Esophagus (tissue), 2 donors: ENCODE results near the gene PDE1A. TPM values are rescaled to one million over a fixed set of nuclear protein-coding genes. Genes with fewer than 3 reads are reported as not detected.

Source experiments
- H3K27ac ChIP-seq, 2 donors: one replicate each; pipeline ENCODE4 v1.5.1; 2013; ENCODE audit warnings: low read depth in 2 of 2, mild to moderate bottlenecking in 2 of 2, inconsistent platforms in 1 of 2, low read length in 1 of 2, moderate library complexity in 1 of 2
- H3K27me3 ChIP-seq, 2 donors: one replicate each; pipeline ENCODE4 v1.6.1; 2013; ENCODE audit warnings: low read length in 2 of 2, control low read depth in 1 of 2, mild to moderate bottlenecking in 1 of 2; ENCODE audit not compliant: insufficient read depth in 2 of 2, control insufficient read depth in 1 of 2
- H3K36me3 ChIP-seq, 2 donors: one replicate each; pipeline ENCODE4 v1.6.1; 2013; ENCODE audit warnings: low read length in 1 of 2; ENCODE audit not compliant: control insufficient read depth in 2 of 2, insufficient read depth in 2 of 2
- H3K4me1 ChIP-seq, 2 donors: one replicate each; pipeline ENCODE4 v1.6.1; 2013; ENCODE audit warnings: low read length in 1 of 2; ENCODE audit not compliant: control insufficient read depth in 2 of 2, insufficient read depth in 2 of 2
- H3K4me3 ChIP-seq, 2 donors: one replicate each; pipeline ENCODE4 v1.5.1; 2013; ENCODE audit warnings: low read length in 2 of 2, mild to moderate bottlenecking in 2 of 2, low read depth in 1 of 2, moderate library complexity in 1 of 2
- H3K9me3 ChIP-seq, 2 donors: one replicate each; pipeline ENCODE4 v1.6.1; 2013; ENCODE audit warnings: mild to moderate bottlenecking in 2 of 2, low read depth in 1 of 2, low read length in 1 of 2, moderate library complexity in 1 of 2; ENCODE audit not compliant: control insufficient read depth in 2 of 2, insufficient read depth in 1 of 2
- WGBS, 2 donors: extraction: QIAGEN DNeasy Blood & Tissue Kit; methylation state at CpG; one replicate each; pipeline ENCODE4 v1.1.7; 2013; 5-methylcytosine and 5-hydroxymethylcytosine counted together
- polyA plus RNA-seq, 2 donors: library from polyadenylated mRNA; stranded (reverse); fragments of 200-250 nt; gene quantifications; one replicate each; pipeline ENCODE4 v1.2.3, GENCODE V29; 2013
- donor health status: healthy with polysubstance abuse.
- donor health status: Bipolar disorder and iron deficiency.

PDE1A gene
- polyA plus RNA-seq, 2 donors, result 0.94 to 0.96 TPM

DNA sequence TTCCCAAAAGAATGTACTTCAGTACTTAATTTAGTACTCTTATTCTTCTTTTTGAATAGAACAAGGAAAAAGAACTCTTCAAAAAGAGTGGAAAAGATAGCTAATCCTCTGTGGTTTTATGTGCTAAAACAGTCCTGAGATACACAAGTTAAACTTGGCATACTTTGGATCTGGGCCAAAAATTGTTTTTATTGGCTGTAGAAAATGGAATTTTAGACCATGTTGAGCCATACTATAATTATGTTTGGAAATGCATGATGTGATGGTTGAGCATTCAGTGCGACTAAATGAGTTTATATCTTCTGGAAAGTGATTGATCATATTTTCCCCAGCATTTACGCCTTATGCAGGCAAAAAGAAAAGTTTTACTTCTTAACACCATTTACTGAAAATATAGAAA lies 18.0 kb upstream of the PDE1A start:
- WGBS, 2 donors, result 76 to 78% methylated on average over 2 of the region's 2 CpGs
- Histone ChIP-seq H3K36me3 (no peaks in the 10 kb centered on the region), H3K9me3 (no peaks in the 10 kb centered on the region), H3K27ac (no peak overlapping the region), H3K4me1 (no peaks in the 10 kb centered on the region), H3K4me3 (no peak overlapping the region), H3K27me3 (no peaks in the 10 kb centered on the region)

DNA sequence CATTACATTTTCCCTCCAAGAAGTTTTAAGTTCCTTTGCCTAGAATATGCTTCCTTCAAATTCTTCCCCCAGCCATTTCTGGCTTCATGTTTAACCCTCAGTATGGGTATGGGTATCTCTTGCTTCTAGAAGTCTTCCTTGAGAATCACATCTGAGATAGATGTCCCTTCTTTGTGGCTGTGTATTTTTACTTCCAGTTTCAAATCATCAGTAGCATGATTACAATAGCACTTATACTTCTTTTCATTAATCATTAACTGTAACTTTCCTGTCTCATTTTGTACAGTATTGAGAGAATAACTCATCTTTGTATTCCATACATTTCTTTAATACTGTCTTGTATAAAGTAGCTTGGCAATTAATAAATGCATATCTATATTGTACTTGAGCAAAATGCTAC lies 17.3 kb upstream of the PDE1A start:
- Histone ChIP-seq H3K4me1 (no peaks in the 10 kb centered on the region), H3K4me3 (no peak overlapping the region), H3K36me3 (no peaks in the 10 kb centered on the region), H3K9me3 (no peaks in the 10 kb centered on the region), H3K27me3 (no peaks in the 10 kb centered on the region), H3K27ac (no peak overlapping the region)

DNA sequence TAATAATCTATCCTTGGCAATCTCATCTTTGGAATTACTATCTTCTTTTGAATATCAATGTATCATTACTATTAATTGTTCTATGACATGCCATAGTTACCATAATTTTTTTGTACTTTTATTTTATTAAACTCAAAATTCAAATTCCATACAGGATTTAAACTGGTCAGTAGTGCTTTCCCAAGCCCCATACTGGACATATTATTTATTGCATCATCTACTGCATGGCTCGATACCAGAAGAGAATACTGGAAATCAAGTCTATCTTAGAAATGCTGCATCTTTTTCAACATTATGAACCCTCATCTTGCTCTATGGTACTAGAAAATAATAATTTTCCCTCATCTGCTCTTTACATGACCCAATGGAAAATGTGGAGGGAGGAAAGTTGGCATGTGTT lies 9.4 kb upstream of the PDE1A start:
- no peaks in the 10 kb centered on the region for H3K9me3 ChIP-seq
- WGBS, 2 donors, result 86 to 93% methylated on average over 1 of the region's 1 CpG
- no peak overlapping the region for H3K27ac ChIP-seq
- H3K27me3 ChIP-seq, result no peaks in the 10 kb centered on the region
- peaks cover 0 to 2% of the 10 kb centered on the region in 2 donors for H3K4me1 ChIP-seq
- H3K36me3 ChIP-seq, result no peaks in the 10 kb centered on the region
- H3K4me3 ChIP-seq, result no peak overlapping the region

DNA sequence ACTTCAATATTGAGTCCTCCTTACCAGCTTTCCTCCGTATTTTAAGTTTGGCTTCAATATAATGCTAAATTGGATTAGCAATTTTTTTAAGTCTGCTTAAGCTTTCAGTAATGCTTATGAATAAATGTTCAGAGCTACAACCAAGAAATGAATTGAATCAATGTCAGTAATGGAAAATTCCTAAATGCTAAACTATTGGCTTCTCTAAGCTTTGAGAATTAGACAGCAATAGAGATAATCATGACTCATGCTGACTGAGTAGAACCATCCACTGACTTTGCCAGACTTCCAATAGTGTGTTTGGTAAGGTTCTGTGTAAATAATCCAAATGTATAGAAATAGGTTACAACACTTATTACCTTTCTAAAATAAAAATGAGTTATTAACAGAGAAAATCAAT lies 8.9 kb upstream of the PDE1A start:
- WGBS, 2 donors, result 38 to 68% methylated on average over 1 of the region's 1 CpG
- no peaks in the 10 kb centered on the region for H3K27me3 ChIP-seq
- H3K4me3 ChIP-seq, result no peak overlapping the region
- H3K36me3 ChIP-seq, result no peaks in the 10 kb centered on the region
- H3K9me3 ChIP-seq, result no peaks in the 10 kb centered on the region
- no peak overlapping the region for H3K27ac ChIP-seq
- H3K4me1 ChIP-seq, result peaks cover 0 to 2% of the 10 kb centered on the region in 2 donors

DNA sequence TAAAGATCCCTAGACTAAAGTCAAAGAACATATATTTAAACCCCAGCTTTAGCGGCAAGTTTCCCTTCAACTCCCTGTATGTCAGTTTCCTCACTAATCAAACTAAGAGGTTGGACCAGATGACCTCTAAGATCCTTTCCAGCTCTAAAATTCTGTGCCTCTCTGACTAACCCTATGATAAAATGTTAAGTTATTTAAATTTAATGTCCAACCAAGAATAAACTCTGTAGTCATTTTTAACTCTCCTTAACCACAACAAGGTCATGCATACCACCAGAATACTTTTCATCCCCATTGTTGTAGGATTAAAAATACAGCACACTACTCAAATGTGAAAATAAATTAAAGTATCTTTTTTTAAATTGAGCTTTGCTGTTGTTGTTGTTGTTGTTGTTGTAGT lies 5.2 kb upstream of the PDE1A start:
- Histone ChIP-seq H3K27ac (no peak overlapping the region), H3K36me3 (no peaks in the 10 kb centered on the region), H3K9me3 (no peaks in the 10 kb centered on the region), H3K27me3 (no peaks in the 10 kb centered on the region), H3K4me3 (no peak overlapping the region), H3K4me1 (peaks cover 0 to 2% of the 10 kb centered on the region in 2 donors)
- WGBS, 2 donors, result 93 to 97% methylated on average over 1 of the region's 1 CpG

DNA sequence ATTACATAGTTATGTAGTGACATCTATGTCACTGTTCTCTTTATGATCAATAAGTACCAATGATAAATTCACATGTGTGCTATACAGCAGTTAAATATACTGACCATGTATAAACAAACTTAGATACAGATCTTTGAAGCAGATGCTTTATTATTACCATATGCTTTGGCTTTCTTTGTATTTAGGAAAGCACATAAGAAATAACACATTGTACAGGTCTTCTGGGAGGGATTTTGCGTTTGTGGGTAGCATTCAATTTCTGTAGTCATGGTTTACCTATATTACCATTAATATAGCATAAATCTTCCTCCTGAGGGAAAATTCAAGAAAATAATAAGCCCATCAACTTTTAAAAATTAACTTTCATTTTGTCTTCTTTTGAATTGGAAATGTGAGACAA lies 1.6 kb upstream of the PDE1A start:
- Histone ChIP-seq H3K4me1 (no peaks in the 10 kb centered on the region), H3K27ac (no peak overlapping the region), H3K4me3 (no peak overlapping the region), H3K27me3 (no peaks in the 10 kb centered on the region), H3K9me3 (no peaks in the 10 kb centered on the region), H3K36me3 (no peaks in the 10 kb centered on the region)
- 85 to 94% methylated on average over 1 of the region's 1 CpG for WGBS, 2 donors

DNA sequence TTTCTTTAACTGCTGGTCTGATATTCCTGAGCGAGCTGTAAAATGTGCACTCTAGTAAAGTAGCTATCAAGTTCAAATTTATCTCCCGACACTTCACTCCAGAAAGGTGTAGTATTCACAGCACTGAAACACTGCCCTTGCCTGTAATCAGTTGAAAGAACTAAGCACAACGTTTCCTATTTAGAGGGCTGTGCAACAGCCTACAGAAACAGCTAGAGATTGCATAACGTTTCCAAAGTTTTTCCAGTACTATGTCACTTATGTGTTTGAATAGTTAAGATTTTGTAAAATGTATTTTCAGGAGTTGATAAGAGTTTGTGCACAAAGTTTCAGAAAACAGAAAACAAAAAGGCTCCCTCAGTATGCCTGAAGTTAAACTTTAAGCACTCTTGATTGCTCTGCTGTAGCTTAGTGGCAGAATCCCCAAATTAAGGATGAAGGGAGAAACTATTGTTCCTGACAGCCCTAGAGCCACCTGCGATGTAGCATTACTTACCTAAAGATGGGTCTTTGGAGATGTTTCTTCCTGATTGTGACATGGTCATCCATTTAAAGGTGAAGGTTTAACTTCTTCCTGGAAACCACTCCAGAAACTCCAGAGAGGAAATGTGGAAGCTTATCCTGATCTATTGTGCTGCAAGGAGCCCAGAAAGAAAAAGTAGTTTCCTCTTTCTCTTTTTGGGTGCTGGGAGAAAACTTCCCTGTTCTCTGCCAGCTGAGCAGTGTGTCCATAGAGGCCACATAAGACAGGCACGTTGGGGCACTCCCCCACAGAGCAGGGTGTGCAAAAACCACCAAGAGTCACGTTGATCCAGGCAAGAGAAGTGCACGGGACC lies 536 bp downstream of the PDE1A start:
- H3K36me3 ChIP-seq, result no peaks in the 10 kb centered on the region
- peak overlapping the region; percentile 24 to 31 for H3K4me3 ChIP-seq
- no peaks in the 10 kb centered on the region for H3K27me3 ChIP-seq
- no peaks in the 10 kb centered on the region for H3K4me1 ChIP-seq
- H3K27ac ChIP-seq, result peak overlapping the region; percentile 42 to 47
- 17 to 19% methylated on average over 8 of the region's 8 CpGs for WGBS, 2 donors
- no peaks in the 10 kb centered on the region for H3K9me3 ChIP-seq

DNA sequence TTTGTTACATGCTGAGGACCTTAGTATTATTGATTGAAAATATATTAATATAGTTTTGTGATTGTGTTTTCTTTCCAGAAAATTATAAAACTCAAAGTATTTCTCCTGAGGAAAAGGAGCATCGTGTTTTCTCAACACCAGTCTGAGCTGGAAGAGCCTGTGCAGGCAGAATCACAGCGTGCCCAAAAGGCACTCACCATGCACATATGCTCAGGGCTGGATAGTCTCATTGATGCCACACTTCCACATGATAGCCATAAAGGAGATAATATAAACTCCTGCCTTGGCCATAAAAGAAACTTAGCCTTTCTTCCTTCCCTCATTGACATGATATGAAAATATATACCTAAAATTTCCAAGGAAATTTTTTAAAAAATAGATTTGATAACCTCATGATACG lies 4.0 kb downstream of the PDE1A start:
- Histone ChIP-seq H3K27ac (no peak overlapping the region), H3K4me1 (no peaks in the 10 kb centered on the region), H3K27me3 (no peaks in the 10 kb centered on the region), H3K36me3 (no peaks in the 10 kb centered on the region), H3K4me3 (no peak overlapping the region), H3K9me3 (no peaks in the 10 kb centered on the region)
- WGBS, 2 donors, result 74 to 77% methylated on average over 3 of the region's 3 CpGs

DNA sequence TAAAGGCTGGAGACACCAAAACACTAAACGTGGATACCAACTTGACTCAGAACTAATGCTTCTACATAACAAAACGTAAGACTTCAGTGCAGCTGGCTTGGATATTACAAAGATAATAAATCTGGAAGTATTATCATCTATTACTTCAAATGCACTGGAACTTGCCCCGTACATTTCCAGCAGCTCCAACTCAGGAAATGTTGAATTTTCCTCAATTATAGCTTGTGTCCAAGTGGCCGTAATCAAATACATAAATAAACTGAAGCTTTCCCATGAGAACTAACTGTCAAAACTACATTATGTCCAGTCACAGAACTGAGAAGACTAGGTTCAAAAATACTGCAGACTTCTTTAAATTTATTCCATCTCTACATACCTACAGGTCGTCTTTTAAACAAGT lies 6.2 kb downstream of the PDE1A start:
- Histone ChIP-seq H3K27ac (no peak overlapping the region), H3K4me3 (no peak overlapping the region)
- WGBS, 2 donors, result 65 to 70% methylated on average over 5 of the region's 5 CpGs

DNA sequence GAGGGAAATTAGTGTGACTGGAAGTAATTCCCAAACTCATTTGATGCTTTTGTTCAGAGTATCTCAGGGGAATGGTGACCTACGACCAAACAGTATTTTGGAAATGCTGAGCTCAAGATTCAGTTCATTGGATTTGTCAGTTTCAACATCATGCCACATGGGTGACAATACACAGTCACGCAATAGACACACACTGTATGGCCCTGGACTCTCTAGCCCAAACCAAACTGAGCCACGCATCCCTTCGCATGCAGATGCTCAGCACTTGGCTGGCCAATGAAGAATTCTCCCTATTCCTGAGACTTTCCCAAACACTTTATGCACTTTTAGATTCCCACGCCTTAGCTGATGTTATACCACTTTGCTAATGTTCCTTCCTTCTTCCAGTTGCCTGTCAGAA lies 10.0 kb downstream of the PDE1A start:
- Histone ChIP-seq H3K36me3 (no peaks in the 10 kb centered on the region), H3K27ac (no peak overlapping the region), H3K9me3 (no peaks in the 10 kb centered on the region), H3K27me3 (no peaks in the 10 kb centered on the region), H3K4me1 (no peaks in the 10 kb centered on the region), H3K4me3 (no peak overlapping the region)
- 89% methylated on average over 5 of the region's 5 CpGs for WGBS, 2 donors

More for the DNA sequence above, 6.2 kb downstream of the PDE1A start:
- Histone ChIP-seq H3K4me1 (no peaks in the 10 kb centered on the region), H3K36me3 (no peaks in the 10 kb centered on the region), H3K9me3 (no peaks in the 10 kb centered on the region), H3K27me3 (no peaks in the 10 kb centered on the region)
